K562 (cell line): ENCODE measurements around the gene TRANK1. TPM values are rescaled to one million over a fixed set of nuclear protein-coding genes. Genes with fewer than 3 reads are reported as not detected.

Source experiments
- CTBP1 ChIP-seq: fragments of 450-650 bp; IDR thresholded peaks from 2 replicates; pipeline ENCODE4 v1.6.1; 2016; ENCODE audit warnings: borderline replicate concordance
- DMBX1 ChIP-seq: fragments of 250-450 bp; sonication (Bioruptor Pico); IDR thresholded peaks from 2 replicates; pipeline ENCODE4 v1.8.0; 2022; ENCODE audit warnings: inconsistent platforms, mild to moderate bottlenecking, moderate library complexity, borderline replicate concordance
- E2F3 ChIP-seq: fragments of 250-450 bp; sonication (Bioruptor Pico); IDR thresholded peaks from 2 replicates; pipeline ENCODE4 v1.4.0; 2020; ENCODE audit warnings: mild to moderate bottlenecking
- EHMT2 ChIP-seq: fragments of 450-650 bp; IDR thresholded peaks from 2 replicates; pipeline ENCODE4 v1.6.1; 2018; ENCODE audit warnings: antibody characterized with exemption
- GABPB1 ChIP-seq: sonication (generic); formaldehyde crosslinking; IDR thresholded peaks from 2 replicates; pipeline ENCODE4 v1.8.0; 2022; ENCODE audit warnings: mild to moderate bottlenecking, missing genetic modification reagents
- IFI16 ChIP-seq: fragments of 250-450 bp; sonication (Bioruptor Pico); IDR thresholded peaks from 2 replicates; pipeline ENCODE4 v2.1.2; 2022; ENCODE audit warnings: mild to moderate bottlenecking, inconsistent platforms
- IRF1 ChIP-seq: sonication (generic); formaldehyde crosslinking; IDR thresholded peaks from 2 replicates; pipeline ENCODE4 v1.8.0; 2022; ENCODE audit warnings: missing genetic modification reagents, mild to moderate bottlenecking, borderline replicate concordance
- MCM5 ChIP-seq: fragments of 450-650 bp; IDR thresholded peaks from 2 replicates; pipeline ENCODE4 v1.6.1; 2016; ENCODE audit warnings: low read depth
- MCM7 ChIP-seq, 2 experiments: fragments of 450-650 bp; IDR thresholded peaks; 2 replicates each; pipeline ENCODE4 v1.6.1; 2016 to 2018
- PPARD ChIP-seq: fragments of 250-450 bp; sonication (Bioruptor Pico); IDR thresholded peaks from 2 replicates; pipeline ENCODE4 v1.8.0; 2022; ENCODE audit warnings: inconsistent platforms, mild to moderate bottlenecking, moderate library complexity
- RB1 ChIP-seq: fragments of 450-650 bp; IDR thresholded peaks from 2 replicates; pipeline ENCODE4 v1.6.1; 2017; ENCODE audit warnings: low read depth, mild to moderate bottlenecking
- TRIM24 ChIP-seq, 2 experiments: fragments of 450-650 bp; IDR thresholded peaks; 2 replicates each; pipeline ENCODE4 v1.6.1; 2016
- WHSC1 ChIP-seq: IDR thresholded peaks from one replicate; pipeline ENCODE4 v1.6.1; 2012; ENCODE audit warnings: low read length, control low read depth, inconsistent platforms
- ZNF592 ChIP-seq: fragments of 450-650 bp; IDR thresholded peaks from 2 replicates; pipeline ENCODE4 v1.6.1; 2017; ENCODE audit warnings: antibody characterized with exemption, mild to moderate bottlenecking
- ZNF717 ChIP-seq: fragments of 250-450 bp; sonication (Bioruptor Pico); IDR thresholded peaks from 2 replicates; pipeline ENCODE4 v1.5.0; 2021
- polyA plus RNA-seq, 8 experiments: library from polyadenylated mRNA; depleted of rRNA in 4 of 8; stranded (reverse) in 5 of 8; unstranded in 3 of 8; fragments of >200 nt; fragmentation: Nextera tagmentation in 2 of 8; fragmentation: Illumina TruSeq in 1 of 8; extraction: Ambion mirVana in 2 of 8; extraction: Trizol in 1 of 8; gene quantifications; 2 replicates each; pipeline versions ENCODE4 v1.2.1 to v1.2.3, GENCODE V29; 2011 to 2014; ENCODE audit warnings: inconsistent platforms in 1 of 8, missing spikeins in 1 of 8
- total RNA-seq, 7 experiments: library from RNA; depleted of rRNA in 6 of 7; stranded (reverse); fragments of >200 nt in 6 of 7; fragmentation: Illumina TruSeq in 2 of 7; extraction: Trizol in 2 of 7; gene quantifications; 2 replicates each; pipeline versions ENCODE4 v1.2.1 to v1.2.3, GENCODE V29; 2011 to 2021; ENCODE audit warnings: low replicate concordance in 1 of 7
- TF ChIP-seq, protein P1 (sequence below), 2 experiments: fragments of 450-650 bp in 1 of 2; IDR thresholded peaks; 2 replicates each; pipeline ENCODE4 v1.6.1; 2011 to 2017; ENCODE audit warnings: low read depth in 2 of 2, antibody characterized with exemption in 1 of 2, borderline replicate concordance in 1 of 2, low read length in 1 of 2, mild to moderate bottlenecking in 1 of 2, mixed read lengths in 1 of 2; ENCODE audit not compliant: control insufficient read depth in 1 of 2
- TF ChIP-seq, protein P2 (sequence below), 2 experiments: fragments of 250-450 bp in 1 of 2; fragments of 450-650 bp in 1 of 2; sonication (Bioruptor Pico) in 1 of 2; IDR thresholded peaks; 2 replicates each; pipeline versions ENCODE4 v1.6.1 to v1.8.0; 2016 to 2021; ENCODE audit warnings: mild to moderate bottlenecking in 2 of 2, moderate library complexity in 2 of 2, missing compliant biosample characterization in 1 of 2, missing genetic modification characterization in 1 of 2
- TF ChIP-seq, protein P3 (sequence below): fragments of 450-650 bp; IDR thresholded peaks from 2 replicates; pipeline ENCODE4 v1.6.1; 2016; ENCODE audit warnings: low read depth, mild to moderate bottlenecking, moderate library complexity

Gene TRANK1
- total and polyA plus RNA-seq, 9 of the 15 experiments (the other 6 are each of a cell fraction or from before 2014, with no cell fraction given) = 0.41 to 5.3 (median 2.1) TPM

GRCh38 chr3:36957063-36957462, 12.2 kb upstream of the TRANK1 start (continued):
- TF ChIP-seq MCM5 (no peak), ZNF717 (no peak), IRF1 (CRISPR knock-in tag) (no peak), GABPB1 (CRISPR knock-in tag) (no peak), MCM7 (IDR thresholded peaks at IDR 0.05) (no peak), RB1 (no peak), WHSC1 (no peak), DMBX1 (CRISPR knock-in tag) (no peak; the same call in 1 of the 2 replicates), IFI16 (CRISPR knock-in tag) (no peak), PPARD (no peak), ZNF592 (peak; percentile 72), EHMT2 (peak; percentile 32; the same call in 1 of the 2 replicates), TRIM24 (IDR thresholded peaks at IDR 0.05) (peak in 1 of 2 experiments; percentile 32; a peak in 1 of 4 replicates), E2F3 (CRISPR knock-in tag) (no peak), CTBP1 (peak; percentile 53; the same call in 1 of the 2 replicates)
- TF ChIP-seq, protein P1, sequence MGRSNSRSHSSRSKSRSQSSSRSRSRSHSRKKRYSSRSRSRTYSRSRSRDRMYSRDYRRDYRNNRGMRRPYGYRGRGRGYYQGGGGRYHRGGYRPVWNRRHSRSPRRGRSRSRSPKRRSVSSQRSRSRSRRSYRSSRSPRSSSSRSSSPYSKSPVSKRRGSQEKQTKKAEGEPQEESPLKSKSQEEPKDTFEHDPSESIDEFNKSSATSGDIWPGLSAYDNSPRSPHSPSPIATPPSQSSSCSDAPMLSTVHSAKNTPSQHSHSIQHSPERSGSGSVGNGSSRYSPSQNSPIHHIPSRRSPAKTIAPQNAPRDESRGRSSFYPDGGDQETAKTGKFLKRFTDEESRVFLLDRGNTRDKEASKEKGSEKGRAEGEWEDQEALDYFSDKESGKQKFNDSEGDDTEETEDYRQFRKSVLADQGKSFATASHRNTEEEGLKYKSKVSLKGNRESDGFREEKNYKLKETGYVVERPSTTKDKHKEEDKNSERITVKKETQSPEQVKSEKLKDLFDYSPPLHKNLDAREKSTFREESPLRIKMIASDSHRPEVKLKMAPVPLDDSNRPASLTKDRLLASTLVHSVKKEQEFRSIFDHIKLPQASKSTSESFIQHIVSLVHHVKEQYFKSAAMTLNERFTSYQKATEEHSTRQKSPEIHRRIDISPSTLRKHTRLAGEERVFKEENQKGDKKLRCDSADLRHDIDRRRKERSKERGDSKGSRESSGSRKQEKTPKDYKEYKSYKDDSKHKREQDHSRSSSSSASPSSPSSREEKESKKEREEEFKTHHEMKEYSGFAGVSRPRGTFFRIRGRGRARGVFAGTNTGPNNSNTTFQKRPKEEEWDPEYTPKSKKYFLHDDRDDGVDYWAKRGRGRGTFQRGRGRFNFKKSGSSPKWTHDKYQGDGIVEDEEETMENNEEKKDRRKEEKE (IDR thresholded peaks at IDR 0.05; ENCODE audit: borderline replicate concordance in 1 of 2, control insufficient read depth in 1 of 2, low read depth in 2 of 2, low read length in 1 of 2) = no peak
- TF ChIP-seq, protein P2, sequence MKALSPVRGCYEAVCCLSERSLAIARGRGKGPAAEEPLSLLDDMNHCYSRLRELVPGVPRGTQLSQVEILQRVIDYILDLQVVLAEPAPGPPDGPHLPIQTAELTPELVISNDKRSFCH (CRISPR knock-in tag; IDR thresholded peaks at IDR 0.05) = no peak
- TF ChIP-seq, protein P2 (tag; IDR thresholded peaks at IDR 0.05) = no peak
- TF ChIP-seq, protein P3, sequence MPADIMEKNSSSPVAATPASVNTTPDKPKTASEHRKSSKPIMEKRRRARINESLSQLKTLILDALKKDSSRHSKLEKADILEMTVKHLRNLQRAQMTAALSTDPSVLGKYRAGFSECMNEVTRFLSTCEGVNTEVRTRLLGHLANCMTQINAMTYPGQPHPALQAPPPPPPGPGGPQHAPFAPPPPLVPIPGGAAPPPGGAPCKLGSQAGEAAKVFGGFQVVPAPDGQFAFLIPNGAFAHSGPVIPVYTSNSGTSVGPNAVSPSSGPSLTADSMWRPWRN = no peak
